ENCODE data around the gene GALNT18. TPM values are rescaled to one million over a fixed set of nuclear protein-coding genes. Genes with fewer than 3 reads are reported as not detected.

Gene GALNT18
- total RNA-seq, 2 experiments from 2014 or later = 6.8 to 7.4 TPM

DNA sequence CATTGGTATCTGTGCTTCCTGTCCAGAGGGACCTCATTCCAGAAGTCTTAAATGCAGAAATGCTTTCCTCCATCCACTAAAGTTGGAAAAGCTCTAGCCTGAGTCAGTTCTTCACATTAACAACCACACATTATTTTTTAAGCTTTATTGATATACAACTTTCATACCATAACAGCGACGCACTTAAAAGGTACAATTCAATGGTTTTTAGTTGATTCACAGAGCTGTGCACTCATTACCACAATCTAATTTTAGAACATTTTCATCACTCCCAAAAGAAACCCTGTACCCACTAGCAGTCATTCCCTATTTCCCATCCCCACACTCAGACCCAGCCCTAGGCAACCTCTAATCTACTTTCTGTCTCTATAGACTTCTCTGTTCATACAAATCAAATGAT is 27.6 kb downstream of the GALNT18 start:
- H3K36me3 Mint-ChIP-seq (ENCODE audit: low read depth) = no peaks in the 10 kb centered on the region

GRCh38 chr11:11592146-11592684 is 29.6 kb downstream of the GALNT18 start:
- no peaks in the 10 kb centered on the region for H3K9me3 Mint-ChIP-seq
- peaks cover 4% of the 10 kb centered on the region for H3K27me3 Mint-ChIP-seq

More for the DNA sequence above, 27.6 kb downstream of the GALNT18 start:
- intact Hi-C loops (cut with micrococcal nuclease) = no loop called here
- TF ChIP-seq, protein P1, sequence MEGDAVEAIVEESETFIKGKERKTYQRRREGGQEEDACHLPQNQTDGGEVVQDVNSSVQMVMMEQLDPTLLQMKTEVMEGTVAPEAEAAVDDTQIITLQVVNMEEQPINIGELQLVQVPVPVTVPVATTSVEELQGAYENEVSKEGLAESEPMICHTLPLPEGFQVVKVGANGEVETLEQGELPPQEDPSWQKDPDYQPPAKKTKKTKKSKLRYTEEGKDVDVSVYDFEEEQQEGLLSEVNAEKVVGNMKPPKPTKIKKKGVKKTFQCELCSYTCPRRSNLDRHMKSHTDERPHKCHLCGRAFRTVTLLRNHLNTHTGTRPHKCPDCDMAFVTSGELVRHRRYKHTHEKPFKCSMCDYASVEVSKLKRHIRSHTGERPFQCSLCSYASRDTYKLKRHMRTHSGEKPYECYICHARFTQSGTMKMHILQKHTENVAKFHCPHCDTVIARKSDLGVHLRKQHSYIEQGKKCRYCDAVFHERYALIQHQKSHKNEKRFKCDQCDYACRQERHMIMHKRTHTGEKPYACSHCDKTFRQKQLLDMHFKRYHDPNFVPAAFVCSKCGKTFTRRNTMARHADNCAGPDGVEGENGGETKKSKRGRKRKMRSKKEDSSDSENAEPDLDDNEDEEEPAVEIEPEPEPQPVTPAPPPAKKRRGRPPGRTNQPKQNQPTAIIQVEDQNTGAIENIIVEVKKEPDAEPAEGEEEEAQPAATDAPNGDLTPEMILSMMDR (IDR thresholded peaks at IDR 0.05) = no peak
- H3K9me3 Mint-ChIP-seq = no peaks in the 10 kb centered on the region
- ChIA-PET POLR2A (no interaction called here), CTCF (no interaction called here)
- H3K4me3 Mint-ChIP-seq = no peak overlapping the region
- no peaks in the 10 kb centered on the region for H3K4me1 Mint-ChIP-seq (ENCODE audit: low read depth)
- peaks cover 6% of the 10 kb centered on the region for H3K27me3 Mint-ChIP-seq
- ATAC-seq = no peak
- no peak for DNase-seq
- no peak overlapping the region for H3K27ac Mint-ChIP-seq

DNA sequence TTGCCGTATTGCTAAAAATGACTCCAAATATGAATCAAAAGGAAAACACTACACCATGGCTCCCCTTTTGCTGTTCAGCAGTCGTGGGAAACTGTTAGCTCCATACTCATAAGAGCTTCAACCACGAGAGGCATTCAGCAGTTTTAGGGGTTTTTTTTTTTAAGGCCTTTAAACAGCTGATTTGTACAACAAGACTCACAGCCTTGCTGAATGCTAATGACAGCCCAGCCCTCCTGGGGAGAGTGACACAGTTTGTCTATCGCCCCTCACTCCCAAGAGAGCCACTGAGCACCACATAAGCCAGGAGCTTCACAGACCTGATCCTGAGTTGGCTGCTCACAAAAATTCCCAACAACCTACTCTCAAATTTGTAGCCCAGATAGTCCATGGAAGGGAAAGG is 32.4 kb downstream of the GALNT18 start:
- no peaks in the 10 kb centered on the region for H3K36me3 Mint-ChIP-seq (ENCODE audit: low read depth)
- DNase-seq = no peak
- no peak overlapping the region for H3K4me3 Mint-ChIP-seq
- H3K27ac Mint-ChIP-seq = no peak overlapping the region
- intact Hi-C loops (cut with micrococcal nuclease) = no loop called here
- H3K9me3 Mint-ChIP-seq = no peaks in the 10 kb centered on the region
- no peak for ATAC-seq
- CTCF ChIA-PET = no interaction called here
- POLR2A ChIA-PET = no interaction called here
- no peaks in the 10 kb centered on the region for H3K4me1 Mint-ChIP-seq (ENCODE audit: low read depth)
- TF ChIP-seq, protein P1 (IDR thresholded peaks at IDR 0.05) = no peak
- H3K27me3 Mint-ChIP-seq = peaks cover 2% of the 10 kb centered on the region

More at GRCh38 chr11:11592146-11592684, 29.6 kb downstream of the GALNT18 start:
- H3K4me3 Mint-ChIP-seq = no peak overlapping the region
- H3K36me3 Mint-ChIP-seq (ENCODE audit: low read depth) = no peaks in the 10 kb centered on the region
- no peak for ATAC-seq
- intact Hi-C loops (cut with micrococcal nuclease) = no loop called here
- CTCF ChIA-PET = no interaction called here
- H3K27ac Mint-ChIP-seq = no peak overlapping the region
- TF ChIP-seq, protein P1 (IDR thresholded peaks at IDR 0.05) = no peak
- POLR2A ChIA-PET = no interaction called here
- no peak for DNase-seq
- H3K4me1 Mint-ChIP-seq (ENCODE audit: low read depth) = no peaks in the 10 kb centered on the region

GRCh38 chr11:11588891-11589290 is 32.9 kb downstream of the GALNT18 start:
- Mint-ChIP-seq H3K36me3 (ENCODE audit: low read depth) (no peaks in the 10 kb centered on the region), H3K9me3 (no peaks in the 10 kb centered on the region), H3K27me3 (peaks cover 2% of the 10 kb centered on the region), H3K4me3 (no peak overlapping the region), H3K4me1 (ENCODE audit: low read depth) (no peaks in the 10 kb centered on the region), H3K27ac (no peak overlapping the region)
- ChIA-PET POLR2A (no interaction called here), CTCF (no interaction called here)
- DNase-seq (no peak), ATAC-seq (no peak)
- TF ChIP-seq, protein P1 (IDR thresholded peaks at IDR 0.05) = no peak
- intact Hi-C loops (cut with micrococcal nuclease) = no loop called here

- ChIA-PET POLR2A (no interaction called here), CTCF (no interaction called here)
- TF ChIP-seq, protein P1 (IDR thresholded peaks at IDR 0.05) = no peak
- Mint-ChIP-seq H3K4me3 (no peak overlapping the region), H3K27me3 (peaks cover 2% of the 10 kb centered on the region), H3K36me3 (ENCODE audit: low read depth) (no peaks in the 10 kb centered on the region), H3K9me3 (no peaks in the 10 kb centered on the region), H3K27ac (no peak overlapping the region), H3K4me1 (ENCODE audit: low read depth) (no peaks in the 10 kb centered on the region)
- no peak for ATAC-seq
- intact Hi-C loops (cut with micrococcal nuclease) = no loop called here
- DNase-seq = no peak
These were observed 33.6 kb downstream of the GALNT18 start for GRCh38 chr11:11588243-11588642.
